Mononuclear cell (primary cell): ENCODE measurements around the gene GBE1. TPM values are rescaled to one million over a fixed set of nuclear protein-coding genes. Genes with fewer than 3 reads are reported as not detected.

Source experiments
- H3K27me3 ChIP-seq: 2 replicates; pipeline ENCODE4 v1.6.0; 2011; ENCODE audit warnings: low read length, control low read depth; ENCODE audit not compliant: insufficient read depth
- H3K4me1 ChIP-seq: 2 replicates; pipeline ENCODE4 v1.5.1; 2011; ENCODE audit warnings: mild to moderate bottlenecking, low read length, control low read depth; ENCODE audit not compliant: insufficient read depth
- H3K4me3 ChIP-seq: 2 replicates; pipeline ENCODE4 v1.5.1; 2011; ENCODE audit warnings: mild to moderate bottlenecking, low read length, moderate library complexity
- H3K9me3 ChIP-seq: 2 replicates; pipeline ENCODE4 v1.5.1; 2011; ENCODE audit warnings: low read depth, mild to moderate bottlenecking, control low read depth, low read length
- total RNA-seq: library from RNA; depleted of rRNA; stranded (reverse); fragments of >200 nt; gene quantifications from one replicate; pipeline ENCODE4 v1.2.3, GENCODE V29; 2012

Gene GBE1
- total RNA-seq, 1 donor: 9.1 TPM

GRCh38 chr3:81696090-81696489 is 65.4 kb downstream of the GBE1 start:
- H3K4me3 ChIP-seq: no peak overlapping the region
- H3K4me1 ChIP-seq: no peaks in the 10 kb centered on the region
- no peaks in the 10 kb centered on the region for H3K9me3 ChIP-seq
- H3K27me3 ChIP-seq: no peaks in the 10 kb centered on the region

- Histone ChIP-seq H3K9me3 (no peaks in the 10 kb centered on the region), H3K4me1 (no peaks in the 10 kb centered on the region), H3K27me3 (no peaks in the 10 kb centered on the region), H3K4me3 (no peak overlapping the region)
These were observed 66.1 kb downstream of the GBE1 start for GRCh38 chr3:81695302-81695701.

- Histone ChIP-seq H3K9me3 (no peaks in the 10 kb centered on the region), H3K4me1 (no peaks in the 10 kb centered on the region), H3K4me3 (no peak overlapping the region), H3K27me3 (no peaks in the 10 kb centered on the region)
These were observed 66.8 kb downstream of the GBE1 start for GRCh38 chr3:81694662-81695061.

- Histone ChIP-seq H3K4me1 (no peaks in the 10 kb centered on the region), H3K9me3 (no peaks in the 10 kb centered on the region), H3K27me3 (no peaks in the 10 kb centered on the region), H3K4me3 (no peak overlapping the region)
These were observed 68.7 kb downstream of the GBE1 start for GRCh38 chr3:81692766-81693165.

GRCh38 chr3:81689617-81690016 is 71.8 kb downstream of the GBE1 start:
- no peaks in the 10 kb centered on the region for H3K27me3 ChIP-seq
- no peak overlapping the region for H3K4me3 ChIP-seq
- no peaks in the 10 kb centered on the region for H3K4me1 ChIP-seq
- H3K9me3 ChIP-seq: no peaks in the 10 kb centered on the region

GRCh38 chr3:81684751-81685395 is 76.6 kb downstream of the GBE1 start:
- Histone ChIP-seq H3K4me3 (no peak overlapping the region), H3K4me1 (no peaks in the 10 kb centered on the region), H3K27me3 (no peaks in the 10 kb centered on the region), H3K9me3 (no peaks in the 10 kb centered on the region)

GRCh38 chr3:81676706-81677456 is 84.6 kb downstream of the GBE1 start:
- no peaks in the 10 kb centered on the region for H3K9me3 ChIP-seq
- H3K27me3 ChIP-seq: no peaks in the 10 kb centered on the region
- H3K4me3 ChIP-seq: no peak overlapping the region
- no peaks in the 10 kb centered on the region for H3K4me1 ChIP-seq

GRCh38 chr3:81674690-81675089 is 86.8 kb downstream of the GBE1 start:
- no peaks in the 10 kb centered on the region for H3K9me3 ChIP-seq

GRCh38 chr3:81668283-81668682 is 93.2 kb downstream of the GBE1 start:
- no peaks in the 10 kb centered on the region for H3K4me1 ChIP-seq
- H3K9me3 ChIP-seq: no peaks in the 10 kb centered on the region
- no peaks in the 10 kb centered on the region for H3K27me3 ChIP-seq
- H3K4me3 ChIP-seq: no peak overlapping the region

More at GRCh38 chr3:81674690-81675089, 86.8 kb downstream of the GBE1 start:
- Histone ChIP-seq H3K4me1 (no peaks in the 10 kb centered on the region), H3K4me3 (no peak overlapping the region), H3K27me3 (no peaks in the 10 kb centered on the region)

GRCh38 chr3:81666502-81667121 is 94.8 kb downstream of the GBE1 start:
- H3K27me3 ChIP-seq: no peaks in the 10 kb centered on the region
- no peak overlapping the region for H3K4me3 ChIP-seq
- H3K9me3 ChIP-seq: no peaks in the 10 kb centered on the region
- no peaks in the 10 kb centered on the region for H3K4me1 ChIP-seq

GRCh38 chr3:81663114-81663513 is 98.3 kb downstream of the GBE1 start:
- no peak overlapping the region for H3K4me3 ChIP-seq
- H3K9me3 ChIP-seq: no peaks in the 10 kb centered on the region
- H3K4me1 ChIP-seq: no peaks in the 10 kb centered on the region
- H3K27me3 ChIP-seq: no peaks in the 10 kb centered on the region

- Histone ChIP-seq H3K4me3 (no peak overlapping the region), H3K9me3 (no peaks in the 10 kb centered on the region), H3K4me1 (no peaks in the 10 kb centered on the region), H3K27me3 (no peaks in the 10 kb centered on the region)
These were observed 101.4 kb downstream of the GBE1 start for GRCh38 chr3:81660036-81660435.

- no peaks in the 10 kb centered on the region for H3K4me1 ChIP-seq
- no peaks in the 10 kb centered on the region for H3K27me3 ChIP-seq
- H3K9me3 ChIP-seq: no peaks in the 10 kb centered on the region
- H3K4me3 ChIP-seq: no peak overlapping the region
These were observed 103.0 kb downstream of the GBE1 start for GRCh38 chr3:81658322-81658997.

GRCh38 chr3:81651139-81651538 is 110.3 kb downstream of the GBE1 start:
- Histone ChIP-seq H3K9me3 (no peaks in the 10 kb centered on the region), H3K4me1 (no peaks in the 10 kb centered on the region), H3K4me3 (no peak overlapping the region), H3K27me3 (no peaks in the 10 kb centered on the region)

- Histone ChIP-seq H3K27me3 (no peaks in the 10 kb centered on the region), H3K9me3 (no peaks in the 10 kb centered on the region), H3K4me3 (no peak overlapping the region), H3K4me1 (no peaks in the 10 kb centered on the region)
These were observed 111.3 kb downstream of the GBE1 start for GRCh38 chr3:81650187-81650586.
